ENCODE measurements around the gene NTNG1.

- TF ChIP-seq POLR2AphosphoS5 (IDR thresholded peaks at IDR 0.05) (no peak), CTCF (IDR thresholded peaks at IDR 0.05) (no peak), POLR2A (IDR thresholded peaks at IDR 0.05) (no peak)
These were observed 224.8 kb downstream of the NTNG1 start for GRCh38 chr1:107365527-107366240.
